ENCODE data around the gene TBX6. TPM values are rescaled to one million over a fixed set of nuclear protein-coding genes. Genes with fewer than 3 reads are reported as not detected.

Gene TBX6, protein sequence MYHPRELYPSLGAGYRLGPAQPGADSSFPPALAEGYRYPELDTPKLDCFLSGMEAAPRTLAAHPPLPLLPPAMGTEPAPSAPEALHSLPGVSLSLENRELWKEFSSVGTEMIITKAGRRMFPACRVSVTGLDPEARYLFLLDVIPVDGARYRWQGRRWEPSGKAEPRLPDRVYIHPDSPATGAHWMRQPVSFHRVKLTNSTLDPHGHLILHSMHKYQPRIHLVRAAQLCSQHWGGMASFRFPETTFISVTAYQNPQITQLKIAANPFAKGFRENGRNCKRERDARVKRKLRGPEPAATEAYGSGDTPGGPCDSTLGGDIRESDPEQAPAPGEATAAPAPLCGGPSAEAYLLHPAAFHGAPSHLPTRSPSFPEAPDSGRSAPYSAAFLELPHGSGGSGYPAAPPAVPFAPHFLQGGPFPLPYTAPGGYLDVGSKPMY
- total RNA-seq (1 to 10 TPM in 5 of 7 donors, under 1 TPM in 1, not detected in 1; 0.66 to 3.4 (median 2.2) TPM), polyA plus RNA-seq (1 to 10 TPM; 1.4 to 2.2 (median 1.6) TPM)
- long read RNA-seq, donor 1: 0 reads
- long read RNA-seq, donor 2: 0 reads

DNA sequence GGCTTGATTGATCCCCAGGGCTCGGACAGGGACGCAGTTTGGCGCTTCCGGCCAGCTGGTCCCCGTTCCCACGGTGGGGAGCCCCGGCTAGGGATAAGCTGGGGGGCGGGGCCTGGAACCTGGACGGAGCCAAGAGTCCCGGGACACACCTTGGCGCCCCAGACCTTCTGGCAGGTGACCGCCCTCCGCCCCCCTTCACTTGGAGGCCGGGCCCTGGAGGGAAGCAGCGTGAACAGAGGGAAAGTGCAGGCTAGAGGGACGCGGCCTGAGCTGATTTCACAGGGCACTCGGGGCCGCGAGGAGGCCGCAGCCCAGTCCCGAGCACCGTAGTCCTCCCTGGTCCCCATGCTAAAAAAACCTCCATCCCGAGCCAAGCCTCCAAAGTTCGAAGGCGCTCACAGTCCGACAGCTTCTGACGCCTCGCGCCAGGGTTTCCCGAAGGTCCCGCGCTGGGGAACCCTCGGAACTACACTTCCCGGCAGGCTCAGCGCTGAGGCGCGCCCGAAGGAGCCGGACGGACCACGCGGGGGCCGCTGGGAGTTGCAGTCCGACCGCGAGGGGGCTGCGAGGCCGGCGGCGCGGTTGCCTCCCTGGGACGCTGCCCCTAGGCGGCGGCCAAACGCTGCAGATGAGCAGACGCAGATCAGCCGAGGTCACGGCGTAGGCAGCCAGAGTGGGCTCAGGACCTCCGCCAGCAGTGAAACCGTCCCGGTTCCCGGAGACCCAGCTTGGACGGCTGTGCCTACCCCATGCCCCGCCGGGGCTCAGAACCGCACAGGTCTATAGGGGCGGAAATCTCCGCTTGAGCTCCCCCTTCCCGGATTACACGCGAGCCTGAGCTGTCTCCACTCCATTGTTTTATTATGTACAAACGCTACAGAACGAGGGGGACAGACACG, at the start of gene TBX6:
Gene TBX6, minus strand, starts transcription at position 451 of the 899 bp plus-strand sequence. CDS start 731 bp downstream, outside the sequence.
- intact Hi-C loops (cut with DNase I; ENCODE audit: low total_unique reads): no loop called here
- no peaks in the 10 kb centered on the region for H3K27me3 ChIP-seq (replicated peaks in 1 of 7)
- H3K4me1 ChIP-seq: peaks cover 33 to 86% (median 64%) of the 10 kb centered on the region in 6 donors
- peak within 1 kb of the TSS; percentile 45 to 74 (median 50) for H3K4me3 ChIP-seq
- H3K27ac ChIP-seq: peak within 1 kb of the TSS; percentile 91 to 98 (median 97)
- DNase-seq: peak; percentile 99
- WGBS, 5 donors: 1 to 2% (median 1%) methylated on average over 9 to 76 of the region's 76 CpGs
- TF ChIP-seq POLR2AphosphoS5 (IDR thresholded peaks at IDR 0.05) (peak; percentile 90 to 96 (median 90)), POLR2A (IDR thresholded peaks at IDR 0.05) (peak in 2 of 3 donors; percentile 57 to 67)
- TF ChIP-seq, protein P1, sequence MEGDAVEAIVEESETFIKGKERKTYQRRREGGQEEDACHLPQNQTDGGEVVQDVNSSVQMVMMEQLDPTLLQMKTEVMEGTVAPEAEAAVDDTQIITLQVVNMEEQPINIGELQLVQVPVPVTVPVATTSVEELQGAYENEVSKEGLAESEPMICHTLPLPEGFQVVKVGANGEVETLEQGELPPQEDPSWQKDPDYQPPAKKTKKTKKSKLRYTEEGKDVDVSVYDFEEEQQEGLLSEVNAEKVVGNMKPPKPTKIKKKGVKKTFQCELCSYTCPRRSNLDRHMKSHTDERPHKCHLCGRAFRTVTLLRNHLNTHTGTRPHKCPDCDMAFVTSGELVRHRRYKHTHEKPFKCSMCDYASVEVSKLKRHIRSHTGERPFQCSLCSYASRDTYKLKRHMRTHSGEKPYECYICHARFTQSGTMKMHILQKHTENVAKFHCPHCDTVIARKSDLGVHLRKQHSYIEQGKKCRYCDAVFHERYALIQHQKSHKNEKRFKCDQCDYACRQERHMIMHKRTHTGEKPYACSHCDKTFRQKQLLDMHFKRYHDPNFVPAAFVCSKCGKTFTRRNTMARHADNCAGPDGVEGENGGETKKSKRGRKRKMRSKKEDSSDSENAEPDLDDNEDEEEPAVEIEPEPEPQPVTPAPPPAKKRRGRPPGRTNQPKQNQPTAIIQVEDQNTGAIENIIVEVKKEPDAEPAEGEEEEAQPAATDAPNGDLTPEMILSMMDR (IDR thresholded peaks at IDR 0.05 in 8 of 11, conservative IDR thresholded peaks at IDR 0.05 in 3 of 11): peak; percentile 79 to 97 (median 91)
- H3K36me3 ChIP-seq: peaks cover 0 to 28% (median 15%) of the 10 kb centered on the region in 6 donors
- peaks cover 0 to 5% (median 4%) of the 10 kb centered on the region in 8 donors for H3K9me3 ChIP-seq

DNA sequence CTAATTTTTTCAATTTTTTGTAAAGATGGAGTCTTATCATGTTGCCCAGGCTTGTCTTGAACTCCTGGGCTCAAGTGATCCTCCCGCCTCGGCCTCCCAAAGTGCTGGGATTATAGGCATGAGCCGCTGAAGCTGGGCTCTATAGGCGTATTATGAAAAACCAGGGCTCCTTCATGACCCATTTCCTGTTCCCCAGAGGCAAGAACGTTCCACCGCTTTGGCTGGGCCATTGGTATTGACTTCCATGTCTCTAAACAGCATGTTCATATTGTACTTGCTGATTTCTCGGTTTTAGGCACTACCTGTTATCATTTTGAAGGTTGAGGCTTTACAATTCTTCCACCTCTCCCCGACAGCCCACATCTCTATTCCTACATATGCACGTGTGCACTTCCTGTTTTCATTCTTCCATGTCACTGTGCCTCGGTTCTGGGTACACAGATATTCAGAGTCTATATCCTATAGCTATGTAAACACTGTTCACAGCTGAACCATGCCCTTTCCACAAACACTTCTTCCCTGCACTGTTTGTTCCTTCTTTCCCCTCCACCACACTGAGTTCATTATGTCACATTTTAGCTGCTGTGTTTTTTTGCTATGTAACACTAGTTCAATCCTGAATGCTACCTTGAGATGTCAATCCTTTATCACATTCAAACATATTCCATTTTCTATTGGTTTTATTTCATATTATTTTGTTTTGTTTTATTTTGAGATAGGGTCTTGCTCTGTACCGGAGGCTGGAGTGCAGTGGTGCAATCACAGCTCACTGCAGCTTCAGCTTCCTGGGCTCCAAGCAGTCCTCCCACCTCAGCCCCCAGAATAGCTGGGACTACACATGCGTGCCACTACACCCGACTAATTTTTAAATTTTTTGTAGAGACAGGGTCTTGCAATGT, 48.1 kb upstream of the TBX6 start:
- H3K9me3 ChIP-seq: no peaks in the 10 kb centered on the region
- H3K4me1 ChIP-seq: peaks cover 0 to 62% (median 18%) of the 10 kb centered on the region in 6 donors
- intact Hi-C loops (cut with DNase I; ENCODE audit: low total_unique reads): no loop called here
- peak overlapping the region in 4 of 8 donors; percentile 6 to 74 (median 53) for H3K27ac ChIP-seq
- TF ChIP-seq POLR2A (IDR thresholded peaks at IDR 0.05) (no peak), POLR2AphosphoS5 (IDR thresholded peaks at IDR 0.05) (no peak)
- TF ChIP-seq, protein P1 (IDR thresholded peaks at IDR 0.05 in 8 of 11, conservative IDR thresholded peaks at IDR 0.05 in 3 of 11): no peak
- H3K4me3 ChIP-seq: peak overlapping the region in 1 of 8 donors; percentile 27
- 51 to 65% (median 60%) methylated on average over 13 of the region's 13 CpGs for WGBS, 5 donors
- H3K36me3 ChIP-seq: no peaks in the 10 kb centered on the region
- no peaks in the 10 kb centered on the region for H3K27me3 ChIP-seq (replicated peaks in 1 of 7)
- no peak for DNase-seq

DNA sequence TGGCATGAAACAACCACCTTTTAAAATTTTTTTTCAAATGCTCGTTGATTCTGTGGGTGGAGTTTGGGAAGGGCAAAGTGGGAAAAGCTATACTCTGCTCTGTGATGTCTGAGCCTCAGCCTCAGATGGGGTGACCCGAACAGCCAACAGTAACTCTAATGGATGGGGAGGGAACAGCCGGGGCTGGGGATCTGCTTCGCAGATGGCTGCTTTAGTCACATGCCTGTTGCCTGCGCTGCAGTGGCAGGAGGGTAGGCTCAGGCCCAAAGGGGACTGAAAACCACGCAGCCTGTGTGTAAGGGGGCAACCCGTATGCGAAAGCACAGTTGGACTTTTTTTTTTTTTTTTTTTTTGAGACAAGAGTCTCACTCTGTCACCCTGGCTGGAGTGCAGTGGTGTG, 46.2 kb upstream of the TBX6 start:
- H3K9me3 ChIP-seq: no peaks in the 10 kb centered on the region
- H3K27me3 ChIP-seq (replicated peaks in 1 of 7): no peaks in the 10 kb centered on the region
- H3K36me3 ChIP-seq: no peaks in the 10 kb centered on the region
- WGBS, 5 donors: 76 to 87% (median 78%) methylated on average over 8 of the region's 8 CpGs
- H3K4me3 ChIP-seq: no peak overlapping the region
- TF ChIP-seq POLR2AphosphoS5 (IDR thresholded peaks at IDR 0.05) (no peak), POLR2A (IDR thresholded peaks at IDR 0.05) (no peak)
- TF ChIP-seq, protein P1 (IDR thresholded peaks at IDR 0.05 in 8 of 11, conservative IDR thresholded peaks at IDR 0.05 in 3 of 11): no peak
- peak overlapping the region in 3 of 8 donors; percentile 65 to 76 (median 73) for H3K27ac ChIP-seq
- intact Hi-C loops (cut with DNase I; ENCODE audit: low total_unique reads): no loop called here
- DNase-seq: no peak
- H3K4me1 ChIP-seq: peaks cover 0 to 57% (median 16%) of the 10 kb centered on the region in 6 donors
